ENCODE results near the gene EFNB2.

The EFNB2 gene

GRCh38 chr13:106479929-106480328 is 55.5 kb downstream of the EFNB2 start:
- Histone ChIP-seq H3K4me3 (ENCODE audit: insufficient read length, low read depth) (no peak overlapping the region), H3K27me3 (ENCODE audit: insufficient read depth, insufficient read length) (no peaks in the 10 kb centered on the region), H3K36me3 (ENCODE audit: insufficient read depth, insufficient read length, low read length) (no peaks in the 10 kb centered on the region), H3K4me1 (ENCODE audit: insufficient read depth, insufficient read length) (no peaks in the 10 kb centered on the region), H3K9me3 (ENCODE audit: insufficient read depth, low read length) (no peaks in the 10 kb centered on the region), H3K9ac (ENCODE audit: insufficient read length, low read depth) (no peak overlapping the region)
- no peak for DNase-seq (ENCODE audit: low read depth, low spot score)
- TF ChIP-seq SUZ12 (IDR thresholded peaks at IDR 0.05; ENCODE audit: extremely low read depth, insufficient read depth, insufficient read length) (no peak), YY1 (IDR thresholded peaks at IDR 0.05; ENCODE audit: insufficient read depth, insufficient read length) (no peak), ZNF274 (IDR thresholded peaks at IDR 0.05; ENCODE audit: low read depth, low read length) (no peak)

DNA sequence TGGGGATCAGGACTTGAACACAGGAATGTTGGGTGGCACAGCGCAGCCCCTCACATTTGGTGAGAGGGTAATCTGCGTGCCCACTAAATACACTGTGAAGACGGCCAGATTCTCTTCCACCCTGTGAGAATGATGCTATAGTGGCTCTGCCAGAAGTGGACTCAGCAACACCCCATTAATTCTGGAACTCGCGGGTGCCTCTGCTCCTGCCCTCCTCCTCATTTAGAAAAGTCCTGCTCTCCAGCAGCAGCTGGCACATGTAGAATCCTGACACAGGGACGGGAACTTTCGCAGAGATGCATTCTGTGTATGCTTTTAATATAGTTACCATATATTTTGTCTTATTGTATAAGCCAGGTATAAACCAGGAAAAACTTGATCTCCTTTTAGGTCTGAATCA is 57.3 kb downstream of the EFNB2 start:
- Histone ChIP-seq H3K9ac (ENCODE audit: insufficient read length, low read depth) (no peak overlapping the region), H3K4me3 (ENCODE audit: insufficient read length, low read depth) (no peak overlapping the region), H3K9me3 (ENCODE audit: insufficient read depth, low read length) (no peaks in the 10 kb centered on the region), H3K36me3 (ENCODE audit: insufficient read depth, insufficient read length, low read length) (no peaks in the 10 kb centered on the region), H3K27me3 (ENCODE audit: insufficient read depth, insufficient read length) (no peaks in the 10 kb centered on the region), H3K4me1 (ENCODE audit: insufficient read depth, insufficient read length) (no peaks in the 10 kb centered on the region)
- TF ChIP-seq YY1 (IDR thresholded peaks at IDR 0.05; ENCODE audit: insufficient read depth, insufficient read length) (no peak), SUZ12 (IDR thresholded peaks at IDR 0.05; ENCODE audit: extremely low read depth, insufficient read depth, insufficient read length) (no peak), ZNF274 (IDR thresholded peaks at IDR 0.05; ENCODE audit: low read depth, low read length) (no peak)
- no peak for DNase-seq (ENCODE audit: low read depth, low spot score)

DNA sequence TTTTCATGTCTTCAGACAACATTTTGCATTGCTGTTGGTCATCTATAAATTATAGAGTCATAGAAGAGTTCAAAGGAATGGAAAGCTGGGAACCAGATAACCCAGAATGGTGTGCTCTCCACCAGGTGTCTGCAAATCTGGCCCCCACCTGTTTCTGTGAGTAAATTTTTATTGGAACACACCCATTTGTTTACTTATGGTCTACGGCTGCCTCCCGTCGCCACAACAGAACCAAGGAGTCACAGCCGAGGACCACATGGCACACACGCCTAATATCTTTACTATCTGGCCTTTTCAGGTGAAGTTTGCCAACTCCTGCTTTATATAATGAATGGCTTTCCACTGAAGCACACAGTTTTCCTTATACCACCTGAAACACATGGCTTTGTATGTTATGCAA is 58.2 kb downstream of the EFNB2 start:
- Histone ChIP-seq H3K4me1 (ENCODE audit: insufficient read depth, insufficient read length) (no peaks in the 10 kb centered on the region), H3K9ac (ENCODE audit: insufficient read length, low read depth) (no peak overlapping the region), H3K36me3 (ENCODE audit: insufficient read depth, insufficient read length, low read length) (no peaks in the 10 kb centered on the region), H3K9me3 (ENCODE audit: insufficient read depth, low read length) (no peaks in the 10 kb centered on the region), H3K4me3 (ENCODE audit: insufficient read length, low read depth) (no peak overlapping the region), H3K27me3 (ENCODE audit: insufficient read depth, insufficient read length) (no peaks in the 10 kb centered on the region)
- no peak for DNase-seq (ENCODE audit: low read depth, low spot score)
- no peak for TF ChIP-seq SUZ12 (IDR thresholded peaks at IDR 0.05; ENCODE audit: extremely low read depth, insufficient read depth, insufficient read length)

GRCh38 chr13:106475852-106476251 is 59.6 kb downstream of the EFNB2 start:
- no peak for DNase-seq (ENCODE audit: low read depth, low spot score)
- no peak overlapping the region for H3K9ac ChIP-seq (ENCODE audit: insufficient read length, low read depth)
- no peak overlapping the region for H3K4me3 ChIP-seq (ENCODE audit: insufficient read length, low read depth)
- no peak for TF ChIP-seq SUZ12 (IDR thresholded peaks at IDR 0.05; ENCODE audit: extremely low read depth, insufficient read depth, insufficient read length)
- TF ChIP-seq ZNF274 (IDR thresholded peaks at IDR 0.05; ENCODE audit: low read depth, low read length) = no peak
- TF ChIP-seq YY1 (IDR thresholded peaks at IDR 0.05; ENCODE audit: insufficient read depth, insufficient read length) = no peak
- H3K9me3 ChIP-seq (ENCODE audit: insufficient read depth, low read length) = no peaks in the 10 kb centered on the region
- H3K4me1 ChIP-seq (ENCODE audit: insufficient read depth, insufficient read length) = no peaks in the 10 kb centered on the region
- H3K27me3 ChIP-seq (ENCODE audit: insufficient read depth, insufficient read length) = no peaks in the 10 kb centered on the region
- no peaks in the 10 kb centered on the region for H3K36me3 ChIP-seq (ENCODE audit: insufficient read depth, insufficient read length, low read length)

- no peak for DNase-seq (ENCODE audit: low read depth, low spot score)
- no peaks in the 10 kb centered on the region for H3K4me1 ChIP-seq (ENCODE audit: insufficient read depth, insufficient read length)
- H3K4me3 ChIP-seq (ENCODE audit: insufficient read length, low read depth) = no peak overlapping the region
- no peaks in the 10 kb centered on the region for H3K27me3 ChIP-seq (ENCODE audit: insufficient read depth, insufficient read length)
- H3K9me3 ChIP-seq (ENCODE audit: insufficient read depth, low read length) = no peaks in the 10 kb centered on the region
- H3K36me3 ChIP-seq (ENCODE audit: insufficient read depth, insufficient read length, low read length) = no peaks in the 10 kb centered on the region
- TF ChIP-seq SUZ12 (IDR thresholded peaks at IDR 0.05; ENCODE audit: extremely low read depth, insufficient read depth, insufficient read length) (no peak), ZNF274 (IDR thresholded peaks at IDR 0.05; ENCODE audit: low read depth, low read length) (no peak), YY1 (IDR thresholded peaks at IDR 0.05; ENCODE audit: insufficient read depth, insufficient read length) (no peak)
- H3K9ac ChIP-seq (ENCODE audit: insufficient read length, low read depth) = no peak overlapping the region
Measured at GRCh38 chr13:106474912-106475311, 60.5 kb downstream of the EFNB2 start.

- Histone ChIP-seq H3K9ac (ENCODE audit: insufficient read length, low read depth) (no peak overlapping the region), H3K9me3 (ENCODE audit: insufficient read depth, low read length) (no peaks in the 10 kb centered on the region), H3K27me3 (ENCODE audit: insufficient read depth, insufficient read length) (no peaks in the 10 kb centered on the region), H3K36me3 (ENCODE audit: insufficient read depth, insufficient read length, low read length) (no peaks in the 10 kb centered on the region), H3K4me3 (ENCODE audit: insufficient read length, low read depth) (no peak overlapping the region), H3K4me1 (ENCODE audit: insufficient read depth, insufficient read length) (no peaks in the 10 kb centered on the region)
- no peak for DNase-seq (ENCODE audit: low read depth, low spot score)
- TF ChIP-seq SUZ12 (IDR thresholded peaks at IDR 0.05; ENCODE audit: extremely low read depth, insufficient read depth, insufficient read length) = no peak
- no peak for TF ChIP-seq YY1 (IDR thresholded peaks at IDR 0.05; ENCODE audit: insufficient read depth, insufficient read length)
- TF ChIP-seq ZNF274 (IDR thresholded peaks at IDR 0.05; ENCODE audit: low read depth, low read length) = no peak
Measured at GRCh38 chr13:106473154-106473553, 62.3 kb downstream of the EFNB2 start.

GRCh38 chr13:106472621-106473020 is 62.8 kb downstream of the EFNB2 start:
- no peaks in the 10 kb centered on the region for H3K27me3 ChIP-seq (ENCODE audit: insufficient read depth, insufficient read length)
- H3K9ac ChIP-seq (ENCODE audit: insufficient read length, low read depth) = no peak overlapping the region

More at GRCh38 chr13:106472621-106473020, 62.8 kb downstream of the EFNB2 start:
- DNase-seq (ENCODE audit: low read depth, low spot score) = no peak
- H3K9me3 ChIP-seq (ENCODE audit: insufficient read depth, low read length) = no peaks in the 10 kb centered on the region
- no peaks in the 10 kb centered on the region for H3K4me1 ChIP-seq (ENCODE audit: insufficient read depth, insufficient read length)
- no peak overlapping the region for H3K4me3 ChIP-seq (ENCODE audit: insufficient read length, low read depth)
- no peak for TF ChIP-seq YY1 (IDR thresholded peaks at IDR 0.05; ENCODE audit: insufficient read depth, insufficient read length)
- no peak for TF ChIP-seq SUZ12 (IDR thresholded peaks at IDR 0.05; ENCODE audit: extremely low read depth, insufficient read depth, insufficient read length)
- TF ChIP-seq ZNF274 (IDR thresholded peaks at IDR 0.05; ENCODE audit: low read depth, low read length) = no peak
- H3K36me3 ChIP-seq (ENCODE audit: insufficient read depth, insufficient read length, low read length) = no peaks in the 10 kb centered on the region

All from NT2/D1 (cell line).